Adrenal gland (tissue), 12 donors: ENCODE data around the gene CATSPER3. TPM values are rescaled to one million over a fixed set of nuclear protein-coding genes. Genes with fewer than 3 reads are reported as not detected.
A peak's percentile ranks its signal among the peaks of the same experiment; 100 is the strongest.

Source experiments
- DNase-seq, 7 donors: peaks; one replicate each; pipeline ENCODE4 v3.0.0-alpha.2; 2019 to 2020
- H3K27ac ChIP-seq, 5 donors: fragments of 200-600 bp; sonication (generic) in 4 of 5; 1 replicate in 3 of 5; 2 replicates in 2 of 5; pipeline versions ENCODE4 v1.5.1 to v1.8.0; 2016 to 2020; ENCODE audit warnings: mild to moderate bottlenecking in 1 of 5
- H3K27me3 ChIP-seq: fragments of 200-600 bp; 2 replicates; pipeline ENCODE4 v1.8.0; 2021
- H3K36me3 ChIP-seq, 2 donors: fragments of 200-600 bp; replicated peaks in 1 of 2; 1 replicate in 1 of 2; 2 replicates in 1 of 2; pipeline versions ENCODE4 v1.5.1 to v1.8.0; 2018 to 2022
- H3K4me1 ChIP-seq, 2 donors: fragments of 200-600 bp; replicated peaks in 1 of 2; 1 replicate in 1 of 2; 2 replicates in 1 of 2; pipeline versions ENCODE4 v1.5.1 to v1.8.0; 2018 to 2021
- H3K4me3 ChIP-seq, 4 donors: fragments of 200-600 bp; sonication (generic) in 3 of 4; one replicate each; pipeline ENCODE4 v1.5.1; 2016 to 2018
- H3K9me3 ChIP-seq, 3 donors: fragments of 200-600 bp; sonication (generic) in 1 of 3; replicated peaks in 1 of 3; 1 replicate in 2 of 3; 2 replicates in 1 of 3; pipeline versions ENCODE4 v1.5.1 to v1.8.0; 2016 to 2021
- POLR2A ChIP-seq, 2 donors: fragments of 450-650 bp; IDR thresholded peaks; one replicate each; pipeline ENCODE4 v1.6.1; 2017; ENCODE audit warnings: antibody characterized with exemption in 2 of 2, mild to moderate bottlenecking in 2 of 2, moderate library complexity in 1 of 2
- WGBS, 4 donors: extraction: QIAGEN DNeasy Blood & Tissue Kit in 2 of 4; methylation state at CpG; one replicate each; pipeline versions ENCODE4 v1.1.5 to v1.1.7; 2013 to 2017; 5-methylcytosine and 5-hydroxymethylcytosine counted together
- intact Hi-C, 2 donors: fragments of 100-400 bp; cut with DNase I; formaldehyde crosslinking; loops; one replicate each; pipeline versions ENCODE4 v1.14.1 to v1.15.0; 2022 to 2023
- polyA plus RNA-seq, 3 donors: library from polyadenylated mRNA; stranded (reverse); fragments of 200-250 nt in 2 of 3; fragments of 350-450 nt in 1 of 3; fragmentation: Illumina TruSeq in 1 of 3; extraction: RNeasy Lipid Tissue Mini Kit (QIAGEN cat#74804) in 1 of 3; gene quantifications; one replicate each; pipeline ENCODE4 v1.2.3, GENCODE V29; 2013 to 2014
- total RNA-seq, 9 donors: library from RNA; depleted of rRNA in 4 of 9; stranded (reverse); fragments of >200 nt in 4 of 9; fragments of 120-200 nt in 1 of 9; fragmentation: NEBNext Ultra II Directional in 1 of 9; extraction: Animal tissue kit (Norgen Biotek cat#: 25700) in 1 of 9; gene quantifications; one replicate each; pipeline versions ENCODE4 v1.1.0 to v1.2.4, GENCODE V29; 2013 to 2023
- TF ChIP-seq, protein P1 (sequence below), 6 experiments: fragments of 450-650 bp in 4 of 6; fragments of 200-600 bp in 2 of 6; sonication (generic) in 1 of 6; IDR thresholded peaks; 1 replicate in 5 of 6; 2 replicates in 1 of 6; pipeline versions ENCODE4 v1.5.1 to v1.8.0; 2016 to 2021; ENCODE audit warnings: antibody characterized with exemption in 6 of 6, mild to moderate bottlenecking in 2 of 6, moderate library complexity in 1 of 6
- donor health status: healthy with polysubstance abuse.
- donor health status: Bipolar disorder and iron deficiency.
- donor health status: DM: yes; HTN: yes; CAD: no.
- donor health status: DM: no; HTN: no; CAD: no.
- donor health status: DM: no; HTN: no; CAD: no.
- donor health status: DM: yes; HTN: yes; CAD: no.

Gene CATSPER3
- total and polyA plus RNA-seq, 12 donors: 0.28 to 2.7 (median 0.80) TPM; not detected in 2

DNA sequence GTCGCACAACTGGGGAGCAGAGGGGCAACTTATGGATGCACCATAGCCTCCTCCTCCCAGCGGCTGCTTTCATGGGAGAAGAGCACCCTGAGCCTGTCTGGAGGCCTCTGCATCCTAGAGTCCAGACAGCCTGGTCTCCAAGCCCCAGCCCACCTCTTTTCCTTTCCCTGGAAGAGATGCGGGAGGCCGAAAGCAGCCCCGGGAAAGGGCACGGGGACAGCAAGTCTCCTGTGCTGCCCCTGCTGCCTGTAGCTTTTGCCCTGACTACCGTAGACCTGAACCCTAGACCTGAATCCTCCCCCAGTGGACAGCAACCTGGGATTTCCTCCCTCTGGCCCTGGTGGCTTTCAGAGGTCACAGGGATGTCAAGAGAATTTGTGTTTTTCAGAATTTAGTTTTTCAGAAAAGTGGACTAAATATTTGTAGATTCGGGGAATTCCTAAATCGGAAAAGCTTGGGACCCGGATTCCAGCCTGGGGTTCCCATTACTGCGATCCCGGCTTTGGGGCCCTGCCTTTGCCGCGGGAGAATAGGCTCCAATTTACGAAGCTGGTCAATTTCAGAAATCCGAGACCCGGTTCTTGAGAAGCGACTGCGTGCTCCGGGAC lies 70.6 kb downstream of the CATSPER3 start:
- Histone ChIP-seq H3K27ac (no peak overlapping the region), H3K9me3 (no peaks in the 10 kb centered on the region), H3K4me3 (no peak overlapping the region), H3K4me1 (peaks cover 18 to 26% of the 10 kb centered on the region in 2 donors), H3K36me3 (no peaks in the 10 kb centered on the region), H3K27me3 (peaks cover 85% of the 10 kb centered on the region)
- TF ChIP-seq POLR2A (IDR thresholded peaks at IDR 0.05): no peak
- TF ChIP-seq, protein P1, sequence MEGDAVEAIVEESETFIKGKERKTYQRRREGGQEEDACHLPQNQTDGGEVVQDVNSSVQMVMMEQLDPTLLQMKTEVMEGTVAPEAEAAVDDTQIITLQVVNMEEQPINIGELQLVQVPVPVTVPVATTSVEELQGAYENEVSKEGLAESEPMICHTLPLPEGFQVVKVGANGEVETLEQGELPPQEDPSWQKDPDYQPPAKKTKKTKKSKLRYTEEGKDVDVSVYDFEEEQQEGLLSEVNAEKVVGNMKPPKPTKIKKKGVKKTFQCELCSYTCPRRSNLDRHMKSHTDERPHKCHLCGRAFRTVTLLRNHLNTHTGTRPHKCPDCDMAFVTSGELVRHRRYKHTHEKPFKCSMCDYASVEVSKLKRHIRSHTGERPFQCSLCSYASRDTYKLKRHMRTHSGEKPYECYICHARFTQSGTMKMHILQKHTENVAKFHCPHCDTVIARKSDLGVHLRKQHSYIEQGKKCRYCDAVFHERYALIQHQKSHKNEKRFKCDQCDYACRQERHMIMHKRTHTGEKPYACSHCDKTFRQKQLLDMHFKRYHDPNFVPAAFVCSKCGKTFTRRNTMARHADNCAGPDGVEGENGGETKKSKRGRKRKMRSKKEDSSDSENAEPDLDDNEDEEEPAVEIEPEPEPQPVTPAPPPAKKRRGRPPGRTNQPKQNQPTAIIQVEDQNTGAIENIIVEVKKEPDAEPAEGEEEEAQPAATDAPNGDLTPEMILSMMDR (IDR thresholded peaks at IDR 0.05): no peak
- WGBS, 4 donors: 25 to 30% (median 26%) methylated on average over 14 to 20 of the region's 20 CpGs
- intact Hi-C loops: loop anchor here in 1 of 2 donors (10.0 kb wide), 1 partner anchor 286 kb away; no protein-coding TSS in a partner anchor
- DNase-seq: no peak

DNA sequence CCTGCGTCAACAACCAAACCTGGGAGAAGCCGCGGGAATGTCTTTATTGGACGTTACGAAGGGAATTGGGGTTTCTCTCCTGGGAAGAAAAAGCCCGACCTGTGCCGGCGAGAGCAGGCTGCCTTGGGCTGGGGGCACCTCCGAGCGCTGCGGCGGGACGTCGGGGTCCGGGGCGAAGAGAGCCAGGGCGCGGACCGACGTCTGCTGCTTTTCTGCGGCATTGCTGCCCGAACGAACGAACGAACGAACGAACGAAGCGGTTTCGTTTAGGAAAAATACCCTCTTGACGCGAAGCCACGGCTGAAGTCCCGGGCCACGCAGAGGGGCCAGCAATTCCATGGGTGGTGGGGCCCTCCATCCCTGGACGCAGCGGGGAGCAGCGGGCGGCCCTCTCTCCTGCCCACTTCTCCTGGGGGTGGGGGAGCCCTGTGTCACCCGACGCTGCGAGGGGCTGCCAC lies 71.1 kb downstream of the CATSPER3 start:
- WGBS, 4 donors: 6 to 18% (median 6%) methylated on average over 6 to 42 of the region's 42 CpGs
- TF ChIP-seq POLR2A (IDR thresholded peaks at IDR 0.05): no peak
- TF ChIP-seq, protein P1 (IDR thresholded peaks at IDR 0.05): no peak
- Histone ChIP-seq H3K27ac (no peak overlapping the region), H3K36me3 (no peaks in the 10 kb centered on the region), H3K4me1 (peaks cover 13 to 22% of the 10 kb centered on the region in 2 donors), H3K27me3 (peaks cover 85% of the 10 kb centered on the region), H3K9me3 (no peaks in the 10 kb centered on the region), H3K4me3 (peak overlapping the region in 1 of 4 donors; percentile 12)
- intact Hi-C loops: loop anchor here in 1 of 2 donors (10.0 kb wide), 1 partner anchor 286 kb away; no protein-coding TSS in a partner anchor
- no peak for DNase-seq

- Histone ChIP-seq H3K36me3 (no peaks in the 10 kb centered on the region), H3K27me3 (peaks cover 89% of the 10 kb centered on the region), H3K9me3 (no peaks in the 10 kb centered on the region), H3K4me1 (peaks cover 10 to 18% of the 10 kb centered on the region in 2 donors), H3K4me3 (peak overlapping the region in 1 of 4 donors; percentile 12), H3K27ac (no peak overlapping the region)
- intact Hi-C loops: loop anchor here in 1 of 2 donors (10.0 kb wide), 1 partner anchor 285 kb away; no protein-coding TSS in a partner anchor
- WGBS, 4 donors: 0 to 4% (median 3%) methylated on average over 1 to 87 of the region's 87 CpGs
- TF ChIP-seq, protein P1 (IDR thresholded peaks at IDR 0.05): no peak
- TF ChIP-seq POLR2A (IDR thresholded peaks at IDR 0.05): no peak
- peak in 2 of 7 donors; percentile 27 to 31 for DNase-seq
These were observed 71.7 kb downstream of the CATSPER3 start for GRCh38 chr5:135039271-135040033.

- intact Hi-C loops: no loop called here
- H3K27ac ChIP-seq: no peak overlapping the region
- 7 to 20% (median 10%) methylated on average over 1 to 11 of the region's 11 CpGs for WGBS, 4 donors
- H3K9me3 ChIP-seq: no peaks in the 10 kb centered on the region
- peaks cover 89% of the 10 kb centered on the region for H3K27me3 ChIP-seq
- DNase-seq: no peak
- H3K36me3 ChIP-seq: no peaks in the 10 kb centered on the region
- H3K4me1 ChIP-seq: peaks cover 10 to 14% of the 10 kb centered on the region in 2 donors
- peak overlapping the region in 1 of 4 donors; percentile 12 for H3K4me3 ChIP-seq
- no peak for TF ChIP-seq POLR2A (IDR thresholded peaks at IDR 0.05)
- TF ChIP-seq, protein P1 (IDR thresholded peaks at IDR 0.05): no peak
These were observed 72.3 kb downstream of the CATSPER3 start for GRCh38 chr5:135040034-135040332.
